NCI-H2081 (cell line): ENCODE results near the gene MED13L.

Source experiments
- DNase-seq, 2 experiments: peaks; one replicate each; lab custom pipeline; 2025; lab: John Stamatoyannopoulos, UW

MED13L gene

GRCh38 chr12:116089080-116089479, 188.4 kb downstream of the MED13L start:
- no peak for DNase-seq

- DNase-seq: no peak
These were observed 189.5 kb downstream of the MED13L start for GRCh38 chr12:116087962-116088361.

- DNase-seq: no peak
These were observed 190.1 kb downstream of the MED13L start for GRCh38 chr12:116087399-116087798.

- no peak for DNase-seq
These were observed 197.1 kb downstream of the MED13L start for GRCh38 chr12:116080415-116080814.

- no peak for DNase-seq
These were observed 199.1 kb downstream of the MED13L start for GRCh38 chr12:116078396-116078795.

GRCh38 chr12:116077431-116077830, 200.1 kb downstream of the MED13L start:
- DNase-seq: no peak

- no peak for DNase-seq
These were observed 201.1 kb downstream of the MED13L start for GRCh38 chr12:116076399-116076798.

- DNase-seq: no peak
These were observed 202.8 kb downstream of the MED13L start for GRCh38 chr12:116074686-116075085.

- DNase-seq: no peak
These were observed 205.8 kb downstream of the MED13L start for GRCh38 chr12:116071555-116072230.

GRCh38 chr12:116070444-116070843, 207.0 kb downstream of the MED13L start:
- DNase-seq: no peak

GRCh38 chr12:116069943-116070342, 207.6 kb downstream of the MED13L start:
- no peak for DNase-seq

GRCh38 chr12:116068853-116069252, 208.6 kb downstream of the MED13L start:
- no peak for DNase-seq

GRCh38 chr12:116068371-116068770, 209.1 kb downstream of the MED13L start:
- no peak for DNase-seq

- DNase-seq: no peak
These were observed 209.6 kb downstream of the MED13L start for GRCh38 chr12:116067892-116068291.

GRCh38 chr12:116066381-116067230, 210.9 kb downstream of the MED13L start:
- peak in 1 of 2 experiments; percentile 17 for DNase-seq

- DNase-seq: no peak
These were observed 211.9 kb downstream of the MED13L start for GRCh38 chr12:116065606-116066005.

GRCh38 chr12:116064493-116064892, 213.0 kb downstream of the MED13L start:
- DNase-seq: no peak

GRCh38 chr12:116062698-116063097, 214.8 kb downstream of the MED13L start:
- DNase-seq: no peak

GRCh38 chr12:116060764-116061163, 216.7 kb downstream of the MED13L start:
- no peak for DNase-seq

- DNase-seq: no peak
These were observed 217.6 kb downstream of the MED13L start for GRCh38 chr12:116059904-116060303.

- DNase-seq: no peak
These were observed 218.9 kb downstream of the MED13L start for GRCh38 chr12:116058574-116058973.

- no peak for DNase-seq
These were observed 220.1 kb downstream of the MED13L start for GRCh38 chr12:116057356-116057755.

- no peak for DNase-seq
These were observed 221.4 kb downstream of the MED13L start for GRCh38 chr12:116055895-116056607.
